H1 (cell line): ENCODE data around the gene MAP6. TPM values are rescaled to one million over a fixed set of nuclear protein-coding genes. Genes with fewer than 3 reads are reported as not detected.

ENCODE experiments used
- JUN ChIP-seq: IDR thresholded peaks from 2 replicates; pipeline ENCODE4 v1.6.1; 2011; ENCODE audit warnings: low read depth, mild to moderate bottlenecking, improper control_type of control experiment, low read length
- PHF8 ChIP-seq: fragments of 200-600 bp; sonication (generic); conservative IDR thresholded peaks from 2 replicates; pipeline ENCODE4 v1.7.1; 2012; ENCODE audit warnings: low read depth, mild to moderate bottlenecking, inconsistent platforms, low read length, moderate library complexity
- POLR2AphosphoS5 ChIP-seq: IDR thresholded peaks from 2 replicates; pipeline ENCODE4 v1.6.1; 2011; ENCODE audit warnings: low read depth, low read length
- polyA plus RNA-seq, 7 experiments: library from polyadenylated mRNA; depleted of rRNA in 3 of 7; stranded (reverse) in 5 of 7; unstranded in 2 of 7; fragments of >200 nt in 5 of 7; fragments of 200-250 nt in 2 of 7; gene quantifications; 1 replicate in 5 of 7; 2 replicates in 1 of 7; 4 replicates in 1 of 7; pipeline versions ENCODE4 v1.2.1 to v1.2.3, GENCODE V29; 2011 to 2013; ENCODE audit warnings: missing spikeins in 2 of 7, mixed read lengths in 2 of 7
- total RNA-seq: library from RNA; stranded (reverse); fragmentation: NEBNext Ultra II Directional; extraction: Animal tissue kit (Norgen Biotek cat#: 25700); gene quantifications from 2 replicates; pipeline ENCODE4 v1.2.1, GENCODE V29; 2021

The MAP6 gene
- total and polyA plus RNA-seq, 2 of the 8 experiments (the other 6 are each of a cell fraction or from before 2014, with no cell fraction given), result 0.54 to 0.89 TPM

GRCh38 chr11:75538150-75538942 is 130.5 kb downstream of the MAP6 start (continued):
- no peak for TF ChIP-seq PHF8
- TF ChIP-seq JUN, result no peak
- TF ChIP-seq POLR2AphosphoS5, result no peak
